GM18867 (cell line): ENCODE measurements around the gene BARHL1.

Source experiments
- ATAC-seq: cut with Tn5 transposase; IDR thresholded peaks from one replicate; pipeline ENCODE4 v1.9.1; 2021; ENCODE audit warnings: mild to moderate bottlenecking, moderate library complexity; ENCODE audit not compliant: unreplicated experiment

Gene BARHL1

DNA sequence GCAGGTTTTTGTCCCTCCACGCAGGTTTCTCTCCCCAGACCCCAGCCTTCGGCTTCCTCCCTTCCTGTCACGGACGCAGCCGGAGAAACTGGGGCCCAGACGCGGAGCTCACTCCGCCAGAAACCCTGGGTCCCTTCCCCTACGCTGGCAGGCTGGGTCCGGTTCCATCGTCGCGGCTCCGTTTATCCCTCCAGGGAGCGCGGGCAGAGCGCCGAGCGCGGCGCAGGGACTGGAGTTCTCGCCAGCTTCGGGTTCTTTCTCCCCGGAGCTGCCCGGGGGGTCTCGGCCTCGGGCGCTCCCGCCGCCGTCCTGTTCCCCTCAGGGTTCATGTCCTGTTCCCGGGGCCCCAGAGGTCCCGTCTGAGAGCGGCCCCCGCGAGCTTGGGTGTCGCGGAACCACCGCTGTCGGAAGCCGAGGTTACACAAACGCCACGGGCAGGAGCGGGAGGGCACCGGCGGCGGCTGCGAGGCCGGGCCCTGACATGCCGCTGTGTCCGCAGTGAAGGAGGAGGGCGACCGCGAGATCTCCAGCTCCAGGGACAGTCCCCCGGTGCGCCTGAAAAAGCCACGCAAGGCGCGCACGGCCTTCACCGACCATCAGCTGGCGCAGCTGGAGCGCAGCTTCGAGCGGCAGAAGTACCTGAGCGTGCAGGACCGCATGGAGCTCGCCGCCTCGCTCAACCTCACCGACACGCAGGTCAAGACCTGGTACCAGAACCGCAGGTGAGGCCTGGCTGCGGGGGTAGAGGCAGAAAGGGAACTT is 4.6 kb downstream of the BARHL1 start:
- no peak for ATAC-seq

DNA sequence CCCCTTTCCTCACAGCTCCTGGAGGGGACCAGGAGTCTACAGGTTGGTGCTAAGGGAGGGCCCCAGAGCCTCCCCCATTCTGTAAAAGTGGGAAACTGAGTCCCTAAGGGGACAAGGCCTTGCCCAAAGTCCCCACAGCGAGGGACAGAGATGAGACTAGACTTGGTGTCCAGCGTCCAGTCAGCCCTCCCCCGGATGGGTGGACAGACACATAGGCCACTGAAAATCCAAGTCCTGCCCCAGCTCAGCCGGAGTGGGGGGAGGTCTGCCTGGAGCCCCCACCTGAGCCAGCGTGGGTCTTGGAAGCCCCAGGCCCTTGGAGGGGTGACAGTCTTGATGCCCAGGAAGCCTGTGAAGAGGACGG is 5.2 kb downstream of the BARHL1 start:
- no peak for ATAC-seq

- ATAC-seq: no peak
These were observed 5.7 kb downstream of the BARHL1 start for GRCh38 chr9:132588098-132588497.

- no peak for ATAC-seq
These were observed 6.2 kb downstream of the BARHL1 start for GRCh38 chr9:132588501-132589147.

GRCh38 chr9:132589148-132590036 is 7.0 kb downstream of the BARHL1 start:
- no peak for ATAC-seq

GRCh38 chr9:132590037-132590317 is 7.6 kb downstream of the BARHL1 start:
- no peak for ATAC-seq

GRCh38 chr9:132590318-132591182 is 8.1 kb downstream of the BARHL1 start:
- no peak for ATAC-seq

- ATAC-seq: no peak
These were observed 8.8 kb downstream of the BARHL1 start for GRCh38 chr9:132591244-132591643.

- no peak for ATAC-seq
These were observed 9.4 kb downstream of the BARHL1 start for GRCh38 chr9:132591751-132592314.

DNA sequence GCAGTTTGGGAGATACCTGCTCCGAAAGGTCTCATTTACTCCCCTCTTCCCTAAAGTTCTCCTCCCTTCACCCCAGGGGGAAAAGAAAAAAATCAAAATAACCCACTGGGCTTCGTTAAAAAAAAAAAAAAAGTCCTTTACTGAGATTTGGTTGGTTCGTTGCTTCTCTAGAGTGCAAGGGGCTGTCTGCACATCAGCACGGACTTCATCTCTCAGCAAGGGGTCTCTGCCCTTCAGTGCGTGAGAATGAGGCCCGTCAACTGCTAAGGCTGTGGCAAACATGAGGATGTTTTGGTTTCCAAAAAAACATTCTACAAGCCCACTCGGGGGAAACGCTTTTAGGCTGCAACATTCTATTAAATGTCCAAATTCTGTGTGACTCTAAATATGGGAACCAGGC is 10.0 kb downstream of the BARHL1 start:
- no peak for ATAC-seq

- ATAC-seq: no peak
These were observed 12.0 kb downstream of the BARHL1 start for GRCh38 chr9:132594412-132594811.

GRCh38 chr9:132595319-132595718 is 12.9 kb downstream of the BARHL1 start:
- no peak for ATAC-seq

GRCh38 chr9:132596200-132596599 is 13.8 kb downstream of the BARHL1 start:
- no peak for ATAC-seq

DNA sequence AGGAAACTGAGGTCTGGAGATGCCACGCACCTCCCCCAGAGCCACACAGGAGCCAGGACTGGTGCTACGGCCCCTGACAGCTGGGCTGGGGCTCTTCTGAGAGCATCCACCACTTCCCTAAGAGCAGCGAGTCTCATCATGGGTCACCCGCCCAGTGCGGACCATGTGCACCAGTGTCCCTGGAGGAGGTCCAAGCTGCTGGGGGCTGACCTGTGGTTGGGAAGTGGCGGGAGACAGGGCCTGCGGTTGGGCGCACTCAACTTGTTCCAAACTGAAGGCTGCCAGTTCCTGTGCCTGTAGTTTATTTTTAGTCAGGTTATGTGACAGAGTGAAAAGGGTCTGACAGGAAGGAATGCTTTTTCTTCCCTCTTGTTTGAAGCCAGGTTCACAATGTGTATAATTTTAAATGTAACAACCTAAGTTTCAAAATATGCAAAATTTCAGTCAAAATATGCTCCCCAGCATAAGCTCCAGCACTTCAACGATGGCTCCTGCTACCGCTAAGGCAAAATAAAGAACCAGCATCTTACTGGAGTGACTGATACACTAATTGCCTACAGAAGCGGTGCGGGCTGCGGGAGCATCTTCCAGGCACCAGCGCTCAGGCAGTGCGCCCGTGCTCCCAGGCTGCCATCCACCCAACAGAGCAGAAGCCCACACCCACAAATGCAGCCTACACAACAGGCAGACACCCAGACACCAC is 14.8 kb downstream of the BARHL1 start:
- ATAC-seq: no peak

DNA sequence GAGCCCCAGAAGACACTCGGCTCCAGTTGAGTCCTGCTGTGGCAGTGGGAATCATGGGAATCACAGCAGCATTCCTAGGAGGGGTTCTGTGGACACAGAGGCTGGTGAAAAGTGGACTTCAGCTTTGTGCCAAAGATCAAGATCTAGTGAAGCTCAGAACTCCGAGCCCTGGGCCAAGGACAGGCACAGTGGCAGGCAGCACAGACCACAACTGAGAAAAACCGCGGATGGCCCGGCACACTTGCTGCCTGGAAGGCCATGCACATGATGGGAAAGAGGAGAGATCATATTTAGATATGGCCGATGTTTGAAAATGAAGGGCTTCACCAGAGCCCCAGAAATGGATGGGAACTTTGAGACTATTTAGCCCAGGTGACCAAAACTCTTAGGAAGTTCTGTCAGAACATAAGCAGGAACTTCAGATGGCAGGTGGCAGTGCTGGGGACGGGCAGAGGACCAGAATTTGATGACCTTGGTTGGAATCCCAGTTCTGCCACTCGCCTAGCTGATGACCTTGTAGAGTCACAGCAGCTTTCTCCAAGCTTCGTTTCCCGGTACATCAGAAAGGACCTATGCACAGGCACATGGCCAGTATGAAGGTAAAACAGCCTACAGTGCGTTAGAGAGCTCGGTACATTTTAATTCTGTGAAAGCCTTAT is 18.0 kb downstream of the BARHL1 start:
- no peak for ATAC-seq

DNA sequence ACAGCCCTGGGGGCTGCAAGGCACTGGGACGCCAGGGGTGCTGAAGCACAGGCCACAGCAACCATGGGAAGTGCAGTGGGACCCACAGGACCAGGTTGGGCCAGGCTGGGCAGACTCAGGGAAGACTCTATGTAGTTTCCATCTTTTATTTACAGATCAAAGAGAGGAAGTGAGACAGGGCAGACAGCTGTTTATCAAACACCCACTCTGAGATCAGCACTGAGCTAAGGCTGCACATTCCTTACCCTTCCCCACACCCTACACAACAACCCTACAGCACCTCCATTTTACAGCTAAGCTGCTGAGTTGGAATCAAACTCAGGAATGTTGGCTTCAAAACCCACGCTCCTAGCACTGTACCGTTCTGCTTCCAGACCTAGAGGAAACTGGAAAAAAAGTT is 19.8 kb downstream of the BARHL1 start:
- ATAC-seq: no peak

GRCh38 chr9:132605387-132605786 is 23.0 kb downstream of the BARHL1 start:
- ATAC-seq: no peak

GRCh38 chr9:132606066-132606465 is 23.7 kb downstream of the BARHL1 start:
- ATAC-seq: no peak

- no peak for ATAC-seq
These were observed 26.8 kb downstream of the BARHL1 start for GRCh38 chr9:132609184-132609583.

DNA sequence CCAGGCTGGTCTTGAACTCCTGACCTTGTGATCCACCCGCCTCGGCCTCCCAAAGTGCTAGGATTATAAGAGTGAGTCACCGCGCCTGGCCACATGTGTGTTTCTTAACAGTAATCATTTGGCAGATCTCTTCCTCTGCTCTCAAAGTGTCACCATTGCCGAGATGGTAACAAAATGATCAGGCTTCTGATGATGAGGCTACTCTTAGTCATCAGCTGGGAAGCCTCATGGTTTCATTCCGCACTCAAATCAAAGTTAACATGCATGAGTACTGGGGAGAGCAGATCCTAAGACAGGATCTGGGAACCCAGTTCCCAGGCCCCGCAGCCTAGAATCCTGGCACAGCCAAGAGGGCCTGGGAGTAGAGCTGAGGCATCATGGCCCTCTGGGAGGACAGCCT is 27.4 kb downstream of the BARHL1 start:
- ATAC-seq: no peak
